ENCODE measurements around the gene DDN.

DNA sequence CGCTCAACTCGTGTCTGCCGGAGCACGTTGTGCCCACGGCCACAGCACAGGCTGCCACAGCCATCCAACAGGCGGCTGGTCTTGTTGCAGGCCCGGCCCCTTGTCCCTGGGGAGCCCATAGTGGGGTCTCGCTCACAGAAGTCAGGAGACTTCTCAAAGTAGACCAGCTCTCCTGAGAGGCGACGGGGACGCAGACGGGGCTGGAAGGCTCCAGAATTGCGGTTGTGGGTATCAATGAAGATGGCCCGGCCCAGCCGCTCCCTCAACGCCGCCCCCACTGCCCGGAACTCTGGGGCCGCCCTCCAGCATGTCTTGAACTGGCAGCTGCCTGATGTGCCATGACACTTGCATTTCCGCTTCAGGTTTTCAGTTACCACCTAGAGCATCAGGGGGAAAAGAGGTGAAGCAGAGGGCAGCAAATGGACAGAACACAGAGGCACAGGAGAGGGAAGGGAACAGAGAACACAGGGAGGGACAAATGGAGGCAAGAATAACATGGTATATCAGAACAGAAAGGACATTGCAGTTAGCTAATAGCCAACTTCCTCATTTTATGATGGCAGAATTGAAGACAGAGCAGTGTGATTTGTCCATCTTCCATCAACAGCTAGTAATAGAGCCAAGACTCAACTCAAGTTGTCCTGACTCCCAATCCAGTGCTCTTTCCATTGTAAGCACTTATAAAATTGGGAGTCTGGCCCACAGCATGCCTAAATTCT, 32.8 kb downstream of the DDN start:
- TF ChIP-seq, protein P1, sequence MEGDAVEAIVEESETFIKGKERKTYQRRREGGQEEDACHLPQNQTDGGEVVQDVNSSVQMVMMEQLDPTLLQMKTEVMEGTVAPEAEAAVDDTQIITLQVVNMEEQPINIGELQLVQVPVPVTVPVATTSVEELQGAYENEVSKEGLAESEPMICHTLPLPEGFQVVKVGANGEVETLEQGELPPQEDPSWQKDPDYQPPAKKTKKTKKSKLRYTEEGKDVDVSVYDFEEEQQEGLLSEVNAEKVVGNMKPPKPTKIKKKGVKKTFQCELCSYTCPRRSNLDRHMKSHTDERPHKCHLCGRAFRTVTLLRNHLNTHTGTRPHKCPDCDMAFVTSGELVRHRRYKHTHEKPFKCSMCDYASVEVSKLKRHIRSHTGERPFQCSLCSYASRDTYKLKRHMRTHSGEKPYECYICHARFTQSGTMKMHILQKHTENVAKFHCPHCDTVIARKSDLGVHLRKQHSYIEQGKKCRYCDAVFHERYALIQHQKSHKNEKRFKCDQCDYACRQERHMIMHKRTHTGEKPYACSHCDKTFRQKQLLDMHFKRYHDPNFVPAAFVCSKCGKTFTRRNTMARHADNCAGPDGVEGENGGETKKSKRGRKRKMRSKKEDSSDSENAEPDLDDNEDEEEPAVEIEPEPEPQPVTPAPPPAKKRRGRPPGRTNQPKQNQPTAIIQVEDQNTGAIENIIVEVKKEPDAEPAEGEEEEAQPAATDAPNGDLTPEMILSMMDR (conservative IDR thresholded peaks at IDR 0.05) = no peak
- no peak for TF ChIP-seq ZFX (IDR thresholded peaks at IDR 0.05)
